H54 (cell line): ENCODE results near the gene TMEM161B.
"Not testable (repeated sequence)": the region's sequence is repeated elsewhere in the genome, so short reads cannot be mapped to it uniquely, and the experiment has no call there.

Experiments
- DNase-seq: peaks from one replicate; pipeline ENCODE4 v3.0.0; 2011; ENCODE audit warnings: low spot score, mixed read lengths; ENCODE audit not compliant: insufficient read length
- FAIRE-seq: peaks from 3 replicates; lab custom pipeline; 2011; peaks lifted over from hg19 to GRCh38; lab: Jason Lieb, UNC
- POLR2A ChIP-seq: IDR thresholded peaks from 2 replicates; pipeline ENCODE4 v1.6.1; 2011; ENCODE audit warnings: low read depth, mild to moderate bottlenecking, low read length

Gene TMEM161B

GRCh38 chr5:88188458-88189132 lies 80.0 kb downstream of the TMEM161B start:
- DNase-seq (no peak), FAIRE-seq (no peak)
- no peak for TF ChIP-seq POLR2A

GRCh38 chr5:88183255-88183654 lies 85.4 kb downstream of the TMEM161B start:
- DNase-seq (no peak), FAIRE-seq (no peak)
- TF ChIP-seq POLR2A = no peak

DNA sequence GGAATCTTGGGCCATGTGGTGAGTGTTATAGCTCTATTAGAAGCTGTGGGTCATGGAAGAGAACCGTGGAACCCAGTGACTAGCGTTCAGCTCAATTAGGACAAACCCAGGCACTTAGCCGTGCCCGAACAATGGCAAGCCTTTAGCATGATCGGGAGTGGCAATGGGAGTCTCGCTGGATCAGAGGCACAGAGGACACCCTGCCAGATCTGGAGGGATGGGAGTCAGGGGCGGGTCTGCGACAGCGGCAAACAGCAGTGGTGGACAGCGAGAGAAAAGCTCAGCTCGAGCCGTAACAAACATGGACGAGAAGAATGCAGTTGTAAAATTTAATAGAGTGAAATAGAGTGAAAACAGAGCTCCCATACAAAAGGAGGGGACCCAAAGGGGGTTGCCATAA lies 91.2 kb downstream of the TMEM161B start:
- not testable (repeated sequence) for DNase-seq, FAIRE-seq

- DNase-seq = no peak
- no peak for FAIRE-seq
- no peak for TF ChIP-seq POLR2A
Measured at GRCh38 chr5:88172847-88173758, 95.5 kb downstream of the TMEM161B start.

- no peak for FAIRE-seq
- DNase-seq = no peak
- no peak for TF ChIP-seq POLR2A
Measured at GRCh38 chr5:88159591-88159990, 109.1 kb downstream of the TMEM161B start.

GRCh38 chr5:88158056-88158455 lies 110.6 kb downstream of the TMEM161B start:
- DNase-seq (no peak), FAIRE-seq (no peak)
- TF ChIP-seq POLR2A = no peak

- FAIRE-seq (no peak), DNase-seq (no peak)
- no peak for TF ChIP-seq POLR2A
Measured at GRCh38 chr5:88154891-88155290, 113.8 kb downstream of the TMEM161B start.

GRCh38 chr5:88150747-88151146 lies 117.9 kb downstream of the TMEM161B start:
- no peak for FAIRE-seq
- TF ChIP-seq POLR2A = no peak

GRCh38 chr5:88145611-88146467 lies 122.8 kb downstream of the TMEM161B start:
- no peak for TF ChIP-seq POLR2A
- FAIRE-seq = no peak

More at GRCh38 chr5:88150747-88151146, 117.9 kb downstream of the TMEM161B start:
- DNase-seq = no peak

GRCh38 chr5:88145221-88145610 lies 123.4 kb downstream of the TMEM161B start:
- no peak for TF ChIP-seq POLR2A
- DNase-seq (no peak), FAIRE-seq (no peak)

More at GRCh38 chr5:88145611-88146467, 122.8 kb downstream of the TMEM161B start:
- DNase-seq = no peak
